WI38 (cell line): ENCODE results near the gene HS2ST1.

Experiments
- H3K4me3 ChIP-seq: 2 replicates; pipeline ENCODE4 v1.5.1; 2011; ENCODE audit warnings: low read depth, mild to moderate bottlenecking, control low read depth, low read length
- CTCF ChIP-seq: IDR thresholded peaks from 2 replicates; pipeline ENCODE4 v1.5.1; 2012; ENCODE audit warnings: low read depth, mild to moderate bottlenecking, control low read depth, low read length

The HS2ST1 gene

GRCh38 chr1:87122243-87122642, 207.8 kb downstream of the HS2ST1 start:
- no peak overlapping the region for H3K4me3 ChIP-seq
- no peak for TF ChIP-seq CTCF

- no peak for TF ChIP-seq CTCF
- no peak overlapping the region for H3K4me3 ChIP-seq
Observed at GRCh38 chr1:87123610-87124009, 209.2 kb downstream of the HS2ST1 start.

GRCh38 chr1:87126886-87127505, 212.6 kb downstream of the HS2ST1 start:
- no peak for TF ChIP-seq CTCF
- H3K4me3 ChIP-seq = no peak overlapping the region

- no peak for TF ChIP-seq CTCF
- H3K4me3 ChIP-seq = no peak overlapping the region
Observed at GRCh38 chr1:87127581-87127980, 213.1 kb downstream of the HS2ST1 start.

GRCh38 chr1:87129038-87129437, 214.6 kb downstream of the HS2ST1 start:
- H3K4me3 ChIP-seq = no peak overlapping the region
- TF ChIP-seq CTCF = no peak

- no peak for TF ChIP-seq CTCF
- no peak overlapping the region for H3K4me3 ChIP-seq
Observed at GRCh38 chr1:87129606-87130005, 215.2 kb downstream of the HS2ST1 start.

GRCh38 chr1:87130438-87130837, 216.0 kb downstream of the HS2ST1 start:
- TF ChIP-seq CTCF = no peak
- H3K4me3 ChIP-seq = no peak overlapping the region
